Prostate gland (tissue), 1 donor: Measurements from ENCODE around the gene VSTM2B.

Source experiments
- POLR2A ChIP-seq: fragments of 450-650 bp; IDR thresholded peaks from one replicate; pipeline ENCODE4 v1.6.1; 2016; ENCODE audit warnings: antibody characterized with exemption, mild to moderate bottlenecking
- POLR2AphosphoS5 ChIP-seq: sonication (generic); formaldehyde crosslinking; IDR thresholded peaks from one replicate; pipeline ENCODE4 v1.6.1; 2017; ENCODE audit warnings: antibody characterized with exemption

DNA sequence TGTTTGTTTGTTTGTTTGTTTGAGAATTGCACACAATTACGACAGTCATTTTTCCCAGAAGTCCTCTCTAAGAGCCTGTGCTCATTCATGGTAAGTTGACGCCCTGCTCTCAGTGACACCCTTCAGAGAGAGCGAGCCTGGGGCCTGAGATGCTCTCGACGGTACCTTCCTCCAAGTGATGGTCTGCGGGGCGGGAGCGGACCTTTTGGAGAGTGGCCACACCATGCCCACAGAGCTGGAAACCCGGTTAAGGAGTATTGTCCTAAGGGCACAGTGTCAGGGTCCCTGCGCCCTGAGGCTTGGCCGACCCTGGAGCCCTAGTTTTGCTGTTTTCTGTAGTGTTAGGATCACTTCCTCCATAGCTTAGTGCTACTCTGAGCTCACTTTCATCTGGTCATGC lies 83.8 kb downstream of the VSTM2B start:
- TF ChIP-seq POLR2A (no peak), POLR2AphosphoS5 (no peak)
